ENCODE data around the gene NCKAP5. TPM values are rescaled to one million over a fixed set of nuclear protein-coding genes. Genes with fewer than 3 reads are reported as not detected.

Gene NCKAP5
- total and polyA plus RNA-seq, 2 of the 8 experiments (the other 6 are each of a cell fraction or from before 2014, with no cell fraction given): 0.27 to 0.86 TPM

GRCh38 chr2:133568598-133568997 is 335 bp upstream of the NCKAP5 start (continued):
- TF ChIP-seq MAX (IDR thresholded peaks at IDR 0.05) (no peak), RXRA (IDR thresholded peaks at IDR 0.05; ENCODE audit: insufficient read depth, low read depth, low read length) (no peak), CTBP2 (IDR thresholded peaks at IDR 0.05; ENCODE audit: borderline replicate concordance, insufficient read depth, insufficient read length, low read length) (no peak), CBX8 (IDR thresholded peaks at IDR 0.05; ENCODE audit: borderline replicate concordance, low read depth, low read length) (no peak), YY1 (IDR thresholded peaks at IDR 0.05; ENCODE audit: low read depth, low read length) (no peak), CHD2 (IDR thresholded peaks at IDR 0.05; ENCODE audit: low read length) (no peak)
